GM23338 (cell line): ENCODE results near the gene FILIP1L.

Experiments
- CREB1 ChIP-seq: fragments of 250-450 bp; sonication (Bioruptor Pico); IDR thresholded peaks from 2 replicates; pipeline ENCODE4 v1.5.0; 2020; ENCODE audit warnings: low read depth, mild to moderate bottlenecking, moderate library complexity
- CTCF ChIP-seq, 2 experiments: fragments of 200-600 bp in 1 of 2; sonication (generic) in 1 of 2; conservative IDR thresholded peaks; 2 replicates each; pipeline versions ENCODE4 v1.5.1 to v1.6.1; 2016 to 2017; ENCODE audit warnings: antibody characterized with exemption in 2 of 2, low read depth in 2 of 2, mild to moderate bottlenecking in 2 of 2, moderate library complexity in 1 of 2
- ETS1 ChIP-seq: IDR thresholded peaks from 2 replicates; pipeline ENCODE4 v1.6.1; 2016; ENCODE audit warnings: antibody characterized with exemption
- EZH2 ChIP-seq: fragments of 200-600 bp; sonication (generic); IDR thresholded peaks from one replicate; pipeline ENCODE4 v1.8.0; 2017; ENCODE audit warnings: antibody characterized with exemption, mild to moderate bottlenecking, low read depth; ENCODE audit not compliant: unreplicated experiment
- EZH2phosphoT487 ChIP-seq: fragments of 200-600 bp; sonication (generic); IDR thresholded peaks from one replicate; pipeline ENCODE4 v1.8.1; 2018; ENCODE audit warnings: antibody characterized with exemption; ENCODE audit not compliant: unreplicated experiment
- JUNB ChIP-seq: IDR thresholded peaks from one replicate; pipeline ENCODE4 v1.6.1; 2016; ENCODE audit warnings: antibody characterized with exemption; ENCODE audit not compliant: unreplicated experiment
- NANOG ChIP-seq: IDR thresholded peaks from 2 replicates; pipeline ENCODE4 v1.6.1; 2016; ENCODE audit warnings: antibody characterized with exemption, borderline replicate concordance
- POLR2AphosphoS5 ChIP-seq: IDR thresholded peaks from 2 replicates; pipeline ENCODE4 v1.6.1; 2016; ENCODE audit warnings: antibody characterized with exemption, low read depth
- REST ChIP-seq: IDR thresholded peaks from one replicate; pipeline ENCODE4 v1.6.1; 2018; ENCODE audit warnings: antibody characterized with exemption; ENCODE audit not compliant: unreplicated experiment
- STAT1 ChIP-seq: IDR thresholded peaks from one replicate; pipeline ENCODE4 v1.6.1; 2016; ENCODE audit warnings: antibody characterized with exemption; ENCODE audit not compliant: unreplicated experiment
- ZNF114 ChIP-seq: fragments of 250-450 bp; sonication (Bioruptor Pico); IDR thresholded peaks from 2 replicates; pipeline ENCODE4 v1.5.0; 2020; ENCODE audit warnings: mild to moderate bottlenecking, moderate library complexity
- ZNF331 ChIP-seq: fragments of 250-450 bp; sonication (Bioruptor Pico); IDR thresholded peaks from 2 replicates; pipeline ENCODE4 v1.5.0; 2020; ENCODE audit warnings: low read depth, mild to moderate bottlenecking, moderate library complexity
- ZNF462 ChIP-seq: fragments of 250-450 bp; sonication (Bioruptor Pico); IDR thresholded peaks from 2 replicates; pipeline ENCODE4 v1.5.0; 2020; ENCODE audit warnings: mild to moderate bottlenecking, moderate library complexity

- TF ChIP-seq REST (no peak), CTCF (conservative IDR thresholded peaks at IDR 0.05; ENCODE audit: low read depth in 2 of 2) (no peak), EZH2 (no peak), POLR2AphosphoS5 (no peak), ZNF331 (no peak), JUNB (no peak), CREB1 (CRISPR knock-in tag) (no peak), EZH2phosphoT487 (no peak), STAT1 (no peak), NANOG (no peak), ETS1 (no peak), ZNF462 (CRISPR knock-in tag) (no peak), ZNF114 (CRISPR knock-in tag) (no peak)
Observed at GRCh38 chr3:99948467-99949089, 165.7 kb downstream of the FILIP1L start.
